Ascending aorta (tissue), 2 donors: ENCODE data around the gene MEOX1. TPM values are rescaled to one million over a fixed set of nuclear protein-coding genes. Genes with fewer than 3 reads are reported as not detected.

Experiments
- DNase-seq, 2 donors: peaks; one replicate each; pipeline ENCODE4 v3.0.0-alpha.2; 2019; ENCODE audit warnings: low spot score in 2 of 2
- H3K27ac ChIP-seq, 2 donors: fragments of 200-600 bp; sonication (generic); one replicate each; pipeline ENCODE4 v1.5.1; 2016 to 2017; ENCODE audit warnings: mild to moderate bottlenecking in 1 of 2
- H3K27me3 ChIP-seq: fragments of 200-600 bp; sonication (generic); one replicate; pipeline ENCODE4 v1.5.1; 2017
- H3K36me3 ChIP-seq, 2 donors: fragments of 200-600 bp; sonication (generic); one replicate each; pipeline ENCODE4 v1.5.1; 2016
- H3K4me1 ChIP-seq, 2 donors: fragments of 200-600 bp; sonication (generic); one replicate each; pipeline ENCODE4 v1.5.1; 2016 to 2017; ENCODE audit warnings: mild to moderate bottlenecking in 1 of 2
- H3K4me3 ChIP-seq, 2 donors: fragments of 200-600 bp; sonication (generic); one replicate each; pipeline ENCODE4 v1.5.1; 2016 to 2017; ENCODE audit warnings: mild to moderate bottlenecking in 1 of 2
- H3K9me3 ChIP-seq, 2 donors: fragments of 200-600 bp; sonication (generic); one replicate each; pipeline ENCODE4 v1.5.1; 2016
- CTCF ChIP-seq, 3 experiments: fragments of 200-600 bp in 2 of 3; fragments of 450-650 bp in 1 of 3; sonication (generic) in 2 of 3; IDR thresholded peaks; one replicate each; pipeline ENCODE4 v1.5.1; 2016 to 2019; ENCODE audit warnings: antibody characterized with exemption in 3 of 3, mild to moderate bottlenecking in 1 of 3, moderate library complexity in 1 of 3
- intact Hi-C: fragments of 100-400 bp; cut with DNase I; formaldehyde crosslinking; loops from one replicate; pipeline ENCODE4 v1.15.1; 2023
- total RNA-seq: library from RNA; depleted of rRNA; stranded (reverse); fragments of >200 nt; gene quantifications from one replicate; pipeline ENCODE4 v1.1.0, GENCODE V29; 2016

The MEOX1 gene
- total RNA-seq, 1 donor from 2014 or later: 17.8 TPM

GRCh38 chr17:43667506-43667905 is 5.8 kb upstream of the MEOX1 start:
- Histone ChIP-seq H3K9me3 (no peaks in the 10 kb centered on the region), H3K36me3 (no peaks in the 10 kb centered on the region), H3K27me3 (no peaks in the 10 kb centered on the region), H3K4me1 (peaks cover 0 to 9% of the 10 kb centered on the region in 2 donors), H3K27ac (no peak overlapping the region), H3K4me3 (no peak overlapping the region)
- intact Hi-C loops: no loop called here
- TF ChIP-seq CTCF (IDR thresholded peaks at IDR 0.05): no peak
- no peak for DNase-seq

- H3K9me3 ChIP-seq: no peaks in the 10 kb centered on the region
- H3K27ac ChIP-seq: no peak overlapping the region
- H3K36me3 ChIP-seq: no peaks in the 10 kb centered on the region
- no peaks in the 10 kb centered on the region for H3K27me3 ChIP-seq
- no peak overlapping the region for H3K4me3 ChIP-seq
- no peak for DNase-seq
- no peak for TF ChIP-seq CTCF (IDR thresholded peaks at IDR 0.05)
- intact Hi-C loops: no loop called here
- H3K4me1 ChIP-seq: peaks cover 0 to 13% of the 10 kb centered on the region in 2 donors
Observed at GRCh38 chr17:43665937-43666236, 4.2 kb upstream of the MEOX1 start.

- H3K9me3 ChIP-seq: no peaks in the 10 kb centered on the region
- no peak overlapping the region for H3K27ac ChIP-seq
- peaks cover 0 to 8% of the 10 kb centered on the region in 2 donors for H3K4me1 ChIP-seq
- intact Hi-C loops: no loop called here
- TF ChIP-seq CTCF (IDR thresholded peaks at IDR 0.05): no peak
- H3K36me3 ChIP-seq: no peaks in the 10 kb centered on the region
- no peaks in the 10 kb centered on the region for H3K27me3 ChIP-seq
- H3K4me3 ChIP-seq: no peak overlapping the region
- no peak for DNase-seq
Observed at GRCh38 chr17:43665084-43665936, 3.6 kb upstream of the MEOX1 start.

GRCh38 chr17:43664096-43664495 is 2.4 kb upstream of the MEOX1 start:
- no peak overlapping the region for H3K27ac ChIP-seq
- no peak for TF ChIP-seq CTCF (IDR thresholded peaks at IDR 0.05)
- H3K27me3 ChIP-seq: no peaks in the 10 kb centered on the region
- DNase-seq: no peak
- H3K36me3 ChIP-seq: no peaks in the 10 kb centered on the region
- H3K9me3 ChIP-seq: no peaks in the 10 kb centered on the region
- no peak overlapping the region for H3K4me3 ChIP-seq
- intact Hi-C loops: no loop called here
- peaks cover 0 to 7% of the 10 kb centered on the region in 2 donors for H3K4me1 ChIP-seq

- DNase-seq: no peak
- H3K4me1 ChIP-seq: peaks cover 0 to 7% of the 10 kb centered on the region in 2 donors
- intact Hi-C loops: no loop called here
- no peaks in the 10 kb centered on the region for H3K36me3 ChIP-seq
- no peak for TF ChIP-seq CTCF (IDR thresholded peaks at IDR 0.05)
- no peaks in the 10 kb centered on the region for H3K27me3 ChIP-seq
- H3K27ac ChIP-seq: no peak overlapping the region
- H3K4me3 ChIP-seq: no peak overlapping the region
- H3K9me3 ChIP-seq: no peaks in the 10 kb centered on the region
Observed at GRCh38 chr17:43663383-43663782, 1.7 kb upstream of the MEOX1 start.
